ENCODE data around the gene ARHGAP26. TPM values are rescaled to one million over a fixed set of nuclear protein-coding genes. Genes with fewer than 3 reads are reported as not detected.

Gene ARHGAP26
- total RNA-seq, 1 donor = 7.6 TPM

GRCh38 chr5:143180751-143181150 lies 410.6 kb downstream of the ARHGAP26 start:
- no peak for TF ChIP-seq CTCF (IDR thresholded peaks at IDR 0.05; ENCODE audit: extremely low read depth, low read depth, low read length)
- H3K27ac ChIP-seq (ENCODE audit: low read depth, low read length) = no peak overlapping the region
- H3K27me3 ChIP-seq (ENCODE audit: insufficient read depth, low read length) = no peaks in the 10 kb centered on the region
- no peak for DNase-seq (ENCODE audit: insufficient read length, low spot score, missing footprints)
- H2AFZ ChIP-seq (ENCODE audit: low read length) = no peak overlapping the region
- no peak overlapping the region for H3K4me2 ChIP-seq (ENCODE audit: insufficient read depth, low read length)
- H3K9me3 ChIP-seq (ENCODE audit: low read depth, low read length) = no peaks in the 10 kb centered on the region
- H4K20me1 ChIP-seq (ENCODE audit: insufficient read depth, low read length) = no peaks in the 10 kb centered on the region
- H3K4me1 ChIP-seq (ENCODE audit: insufficient read depth, low read length) = peaks cover 35% of the 10 kb centered on the region
- no peaks in the 10 kb centered on the region for H3K79me2 ChIP-seq (ENCODE audit: insufficient read depth, low read length)
- H3K4me3 ChIP-seq (ENCODE audit: insufficient read depth, low read length) = no peak overlapping the region
- H3K36me3 ChIP-seq (ENCODE audit: insufficient read depth, low read length) = no peaks in the 10 kb centered on the region

GRCh38 chr5:143181173-143181572 lies 411.0 kb downstream of the ARHGAP26 start:
- no peak for DNase-seq (ENCODE audit: insufficient read length, low spot score, missing footprints)
- H2AFZ ChIP-seq (ENCODE audit: low read length) = no peak overlapping the region
- no peak overlapping the region for H3K4me3 ChIP-seq (ENCODE audit: insufficient read depth, low read length)
- no peaks in the 10 kb centered on the region for H3K27me3 ChIP-seq (ENCODE audit: insufficient read depth, low read length)
- H3K4me2 ChIP-seq (ENCODE audit: insufficient read depth, low read length) = no peak overlapping the region
- peaks cover 35% of the 10 kb centered on the region for H3K4me1 ChIP-seq (ENCODE audit: insufficient read depth, low read length)
- H4K20me1 ChIP-seq (ENCODE audit: insufficient read depth, low read length) = no peaks in the 10 kb centered on the region
- no peak overlapping the region for H3K27ac ChIP-seq (ENCODE audit: low read depth, low read length)
- no peaks in the 10 kb centered on the region for H3K36me3 ChIP-seq (ENCODE audit: insufficient read depth, low read length)
- H3K9me3 ChIP-seq (ENCODE audit: low read depth, low read length) = no peaks in the 10 kb centered on the region
- TF ChIP-seq CTCF (IDR thresholded peaks at IDR 0.05; ENCODE audit: extremely low read depth, low read depth, low read length) = no peak
- no peaks in the 10 kb centered on the region for H3K79me2 ChIP-seq (ENCODE audit: insufficient read depth, low read length)

- H3K4me2 ChIP-seq (ENCODE audit: insufficient read depth, low read length) = no peak overlapping the region
- H3K36me3 ChIP-seq (ENCODE audit: insufficient read depth, low read length) = no peaks in the 10 kb centered on the region
- peaks cover 25% of the 10 kb centered on the region for H3K4me1 ChIP-seq (ENCODE audit: insufficient read depth, low read length)
- H3K4me3 ChIP-seq (ENCODE audit: insufficient read depth, low read length) = no peak overlapping the region
- H4K20me1 ChIP-seq (ENCODE audit: insufficient read depth, low read length) = no peaks in the 10 kb centered on the region
- peak overlapping the region; percentile 75 for H3K27ac ChIP-seq (ENCODE audit: low read depth, low read length)
- DNase-seq (ENCODE audit: insufficient read length, low spot score, missing footprints) = no peak
- no peaks in the 10 kb centered on the region for H3K9me3 ChIP-seq (ENCODE audit: low read depth, low read length)
- H2AFZ ChIP-seq (ENCODE audit: low read length) = no peak overlapping the region
- no peak for TF ChIP-seq CTCF (IDR thresholded peaks at IDR 0.05; ENCODE audit: extremely low read depth, low read depth, low read length)
- H3K27me3 ChIP-seq (ENCODE audit: insufficient read depth, low read length) = no peaks in the 10 kb centered on the region
- no peaks in the 10 kb centered on the region for H3K79me2 ChIP-seq (ENCODE audit: insufficient read depth, low read length)
Measured at GRCh38 chr5:143182106-143182505, 411.9 kb downstream of the ARHGAP26 start.

DNA sequence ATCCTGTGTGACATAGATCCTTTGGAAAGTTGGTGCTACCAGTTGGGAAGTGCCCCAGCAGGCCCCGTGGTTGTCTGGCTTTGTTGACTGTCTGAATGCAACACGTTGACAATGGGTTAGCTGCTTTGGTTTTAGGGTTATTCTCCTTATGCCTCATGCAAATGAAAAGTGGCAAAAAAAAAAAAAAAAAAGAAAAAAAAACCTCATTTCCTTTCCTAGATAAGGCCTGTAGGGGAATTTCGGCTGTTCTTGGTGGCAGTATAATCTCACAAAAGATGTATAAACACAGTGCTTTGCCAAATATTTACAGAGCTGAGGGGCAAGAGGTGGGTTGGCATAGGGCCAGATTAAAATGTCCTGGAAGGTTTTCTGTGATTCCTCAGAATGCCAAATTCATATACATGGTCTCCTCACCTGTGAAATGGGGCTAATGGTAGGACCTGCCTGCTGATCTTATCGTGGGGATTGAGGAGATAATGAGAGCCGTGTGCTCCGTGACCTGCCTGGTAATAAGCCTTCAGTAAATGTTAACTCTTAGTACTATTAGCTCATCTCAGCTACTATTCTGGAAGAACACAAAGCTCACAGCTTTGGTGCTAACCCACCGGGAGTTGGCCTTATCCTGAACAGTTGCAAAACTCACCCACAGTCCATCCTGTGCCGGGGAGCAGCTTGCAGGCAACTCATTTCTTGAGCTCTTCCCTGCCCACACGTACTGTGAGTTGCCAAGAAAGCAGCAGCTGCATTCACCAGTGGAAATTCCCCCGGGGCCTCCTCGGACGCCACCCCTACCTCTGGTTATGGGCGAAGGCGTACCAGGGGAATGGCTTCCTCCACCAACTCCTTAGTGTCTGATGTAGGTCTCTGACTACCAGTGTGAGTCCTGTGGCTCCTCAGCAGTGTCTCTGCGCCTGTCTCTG lies 413.0 kb downstream of the ARHGAP26 start:
- peaks cover 20% of the 10 kb centered on the region for H3K4me1 ChIP-seq (ENCODE audit: insufficient read depth, low read length)
- no peak for TF ChIP-seq CTCF (IDR thresholded peaks at IDR 0.05; ENCODE audit: extremely low read depth, low read depth, low read length)
- no peak overlapping the region for H3K4me3 ChIP-seq (ENCODE audit: insufficient read depth, low read length)
- peak overlapping the region; percentile 12 for H2AFZ ChIP-seq (ENCODE audit: low read length)
- no peaks in the 10 kb centered on the region for H3K79me2 ChIP-seq (ENCODE audit: insufficient read depth, low read length)
- H3K36me3 ChIP-seq (ENCODE audit: insufficient read depth, low read length) = no peaks in the 10 kb centered on the region
- no peaks in the 10 kb centered on the region for H3K27me3 ChIP-seq (ENCODE audit: insufficient read depth, low read length)
- peak; percentile 42 for DNase-seq (ENCODE audit: insufficient read length, low spot score, missing footprints)
- H3K9me3 ChIP-seq (ENCODE audit: low read depth, low read length) = no peaks in the 10 kb centered on the region
- H3K27ac ChIP-seq (ENCODE audit: low read depth, low read length) = peak overlapping the region; percentile 75
- H4K20me1 ChIP-seq (ENCODE audit: insufficient read depth, low read length) = no peaks in the 10 kb centered on the region
- peak overlapping the region; percentile 18 for H3K4me2 ChIP-seq (ENCODE audit: insufficient read depth, low read length)
